SJSA1 (cell line): ENCODE measurements around the gene COL15A1. TPM values are rescaled to one million over a fixed set of nuclear protein-coding genes. Genes with fewer than 3 reads are reported as not detected.
A peak's percentile ranks its signal among the peaks of the same experiment; 100 is the strongest.
"Not testable (repeated sequence)": the region's sequence is repeated elsewhere in the genome, so short reads cannot be mapped to it uniquely, and the experiment has no call there.

Experiments used
- DNase-seq, 2 experiments: peaks; one replicate each; pipeline ENCODE4 v3.0.0-alpha.2; 2015 to 2020; ENCODE audit warnings: low spot score in 2 of 2, low read depth in 1 of 2
- H3K27ac ChIP-seq: fragments of 250-450 bp; sonication (Bioruptor Pico); 2 replicates; pipeline ENCODE4 v1.5.1; 2020; ENCODE audit warnings: mild to moderate bottlenecking, moderate library complexity
- H3K27me3 ChIP-seq: fragments of 250-450 bp; sonication (Bioruptor Pico); replicated peaks from 2 replicates; pipeline ENCODE4 v1.5.1; 2020; ENCODE audit warnings: mild to moderate bottlenecking, moderate library complexity
- H3K36me3 ChIP-seq: fragments of 250-450 bp; sonication (Bioruptor Pico); 2 replicates; pipeline ENCODE4 v1.5.1; 2020; ENCODE audit warnings: mild to moderate bottlenecking
- H3K4me1 ChIP-seq: fragments of 250-450 bp; sonication (Bioruptor Pico); replicated peaks from 2 replicates; pipeline ENCODE4 v1.6.1; 2021; ENCODE audit warnings: mild to moderate bottlenecking
- H3K4me3 ChIP-seq: fragments of 250-450 bp; sonication (Bioruptor Pico); 2 replicates; pipeline ENCODE4 v1.5.1; 2020; ENCODE audit warnings: mild to moderate bottlenecking
- H3K9me3 ChIP-seq: fragments of 250-450 bp; sonication (Bioruptor Pico); replicated peaks from 2 replicates; pipeline ENCODE4 v1.5.1; 2020; ENCODE audit warnings: mild to moderate bottlenecking
- total RNA-seq: library from RNA; depleted of rRNA; stranded (reverse); fragments of >200 nt; shearing (Covaris generic); gene quantifications from 2 replicates; pipeline ENCODE4 v1.2.3, GENCODE V29; 2014; rRNA removed

COL15A1 gene
- total RNA-seq = 0.22 and 0.50 TPM in 2 replicates

DNA sequence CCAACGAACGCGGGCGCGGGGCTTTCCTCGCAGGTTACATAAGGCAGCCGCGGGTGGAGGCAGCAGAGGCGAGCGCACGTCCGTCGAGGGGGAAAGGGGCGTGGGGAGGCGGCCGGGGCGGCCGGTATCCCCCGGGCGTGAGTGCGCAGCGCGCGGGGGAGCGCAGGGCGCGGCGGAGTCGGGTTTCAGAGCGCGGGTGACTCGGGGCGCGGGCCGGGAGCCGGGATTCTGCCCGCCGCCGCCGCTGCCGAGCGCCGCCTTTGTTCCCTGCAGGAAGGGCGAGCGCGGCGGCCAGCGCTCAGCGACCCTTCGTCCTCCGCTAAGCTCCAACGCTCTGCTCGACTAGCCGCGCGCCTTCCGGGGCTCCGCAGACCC lies at the start of gene COL15A1:
COL15A1 (plus strand) TSS at position 226 of the 375 bp plus-strand sequence. CDS start 155 bp downstream, outside the sequence.
- Histone ChIP-seq H3K9me3 (no peaks in the 10 kb centered on the region), H3K4me3 (peak within 1 kb of the TSS; percentile 19), H3K27ac (no peak within 1 kb of the TSS), H3K27me3 (peaks cover 45% of the 10 kb centered on the region), H3K36me3 (no peaks in the 10 kb centered on the region), H3K4me1 (peaks cover 14% of the 10 kb centered on the region)
- DNase-seq = no peak

DNA sequence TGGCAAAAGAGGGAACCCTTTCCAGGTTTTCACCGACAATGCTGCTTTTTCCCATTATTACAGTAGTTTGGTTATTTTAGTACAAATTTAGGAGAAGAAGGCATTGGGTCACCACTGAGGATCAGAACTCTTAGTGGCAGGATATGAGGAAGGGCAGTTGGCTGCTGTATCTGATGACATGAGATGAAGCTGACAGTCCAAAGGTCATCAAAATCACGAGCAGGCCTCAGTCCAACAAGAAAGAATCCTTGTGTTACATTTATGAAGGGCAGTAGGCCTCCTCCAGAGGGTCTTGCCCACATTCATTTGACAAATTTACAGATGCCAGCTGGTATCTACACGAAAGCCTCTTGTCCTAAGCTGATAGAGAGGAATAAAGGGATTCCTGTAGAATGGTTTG lies 49.5 kb upstream of the COL15A1 start:
- DNase-seq = no peak
- no peaks in the 10 kb centered on the region for H3K27me3 ChIP-seq
- no peak overlapping the region for H3K4me3 ChIP-seq
- H3K9me3 ChIP-seq = no peaks in the 10 kb centered on the region; the same call in 1 of the 2 replicates
- H3K36me3 ChIP-seq = no peaks in the 10 kb centered on the region
- peaks cover 45% of the 10 kb centered on the region for H3K4me1 ChIP-seq
- H3K27ac ChIP-seq = no peak overlapping the region; the same call in 1 of the 2 replicates

DNA sequence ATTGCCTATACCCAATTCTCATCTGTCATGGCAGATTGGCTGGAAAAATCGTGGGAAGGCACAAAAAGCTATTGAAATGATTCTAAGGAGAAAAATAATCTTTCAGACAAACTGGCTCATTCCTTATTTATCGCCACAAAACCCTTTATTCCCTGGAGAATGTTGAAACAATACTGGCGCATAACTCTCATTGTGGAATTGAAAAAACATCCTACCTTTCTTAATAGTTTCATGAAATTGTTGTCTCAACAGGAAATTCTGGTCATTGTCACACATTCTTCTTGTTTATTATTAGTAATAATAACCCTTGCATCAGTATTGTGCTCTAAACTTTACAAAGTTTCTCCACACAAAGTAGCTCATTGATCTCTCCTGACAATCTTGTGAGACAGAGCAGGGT lies 48.9 kb upstream of the COL15A1 start:
- H3K4me3 ChIP-seq = no peak overlapping the region
- DNase-seq = peak in 1 of 2 experiments; percentile 20
- no peaks in the 10 kb centered on the region for H3K27me3 ChIP-seq
- H3K4me1 ChIP-seq = peaks cover 51% of the 10 kb centered on the region
- H3K9me3 ChIP-seq = no peaks in the 10 kb centered on the region; the same call in 1 of the 2 replicates
- no peaks in the 10 kb centered on the region for H3K36me3 ChIP-seq
- H3K27ac ChIP-seq = no peak overlapping the region; the same call in 1 of the 2 replicates

DNA sequence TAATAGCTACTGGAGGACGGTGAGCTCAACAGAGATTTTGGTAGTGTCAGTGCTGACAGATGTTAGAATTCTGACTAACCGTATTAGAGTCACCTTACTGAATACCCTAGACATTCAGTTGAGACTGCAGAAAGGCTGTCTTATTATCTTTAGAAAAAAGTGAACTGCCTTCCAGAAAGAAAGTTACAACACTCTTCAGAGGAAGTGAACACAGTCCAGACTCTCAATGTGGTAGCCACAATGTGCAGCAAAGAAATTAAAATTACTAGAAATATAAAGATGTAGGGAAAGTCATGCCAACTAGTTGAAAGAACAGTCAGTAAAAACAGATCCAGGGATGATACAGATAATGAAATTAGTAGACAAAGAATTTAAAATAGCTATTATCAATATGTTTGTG lies 47.1 kb upstream of the COL15A1 start:
- Histone ChIP-seq H3K4me1 (peaks cover 57% of the 10 kb centered on the region), H3K27ac (no peak overlapping the region), H3K4me3 (no peak overlapping the region), H3K36me3 (no peaks in the 10 kb centered on the region), H3K27me3 (no peaks in the 10 kb centered on the region), H3K9me3 (no peaks in the 10 kb centered on the region; the same call in 1 of the 2 replicates)
- no peak for DNase-seq

DNA sequence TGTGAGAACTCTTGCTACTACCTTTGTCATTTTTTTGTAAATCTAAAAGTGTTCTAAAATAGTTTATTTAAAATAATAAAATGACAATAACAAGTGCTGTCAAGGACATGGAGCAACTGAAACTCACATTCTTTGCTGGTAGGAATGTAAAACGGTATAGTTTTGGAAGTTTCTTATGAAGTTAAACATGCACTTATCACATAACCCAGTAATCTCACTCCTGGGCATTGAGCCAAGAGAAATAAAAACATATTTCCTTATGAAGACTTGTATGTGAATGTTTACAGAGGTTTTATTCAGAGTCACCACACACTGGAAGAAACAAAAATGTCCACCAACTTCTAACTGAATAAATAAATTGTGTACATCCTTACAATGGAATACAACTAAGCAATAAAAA lies 46.0 kb upstream of the COL15A1 start:
- H3K27me3 ChIP-seq = no peaks in the 10 kb centered on the region
- no peak for DNase-seq

DNA sequence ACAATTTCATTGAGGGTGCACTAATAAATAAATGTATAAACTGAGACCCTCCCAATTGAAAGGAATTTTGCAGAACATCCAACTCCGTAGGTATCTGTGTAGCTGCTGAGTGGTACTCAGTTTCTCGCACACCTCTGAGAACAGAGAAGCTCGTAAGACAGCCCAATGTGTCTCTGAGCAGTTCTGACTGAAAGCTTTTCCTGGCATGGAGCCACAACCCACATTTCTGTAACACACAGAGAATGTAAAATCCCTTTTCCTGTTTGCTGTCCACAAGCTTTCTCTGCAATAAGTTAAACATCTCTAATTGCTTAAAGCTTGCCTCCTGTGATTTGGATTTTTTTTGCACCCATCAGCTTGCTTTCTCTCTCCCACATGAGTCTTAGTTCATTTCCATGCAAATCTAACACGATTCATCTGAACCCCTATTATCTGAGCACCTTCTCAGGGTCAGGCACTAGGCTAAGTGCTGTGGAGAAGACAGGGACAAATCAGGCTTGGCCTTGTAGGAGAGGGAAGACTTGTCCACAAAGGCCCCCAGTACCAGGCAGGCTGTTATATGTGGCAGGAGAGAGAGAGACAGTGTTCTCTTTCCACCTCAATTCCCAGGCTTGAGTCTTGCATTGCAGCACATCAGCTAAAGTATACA lies 44.2 kb upstream of the COL15A1 start:
- H3K9me3 ChIP-seq = no peaks in the 10 kb centered on the region; the same call in 1 of the 2 replicates
- peaks cover 29% of the 10 kb centered on the region for H3K4me1 ChIP-seq
- no peak overlapping the region for H3K27ac ChIP-seq
- no peak overlapping the region for H3K4me3 ChIP-seq
- DNase-seq = peak; percentile 51 to 67
- no peaks in the 10 kb centered on the region for H3K27me3 ChIP-seq
- H3K36me3 ChIP-seq = no peaks in the 10 kb centered on the region

More for the DNA sequence above, 46.0 kb upstream of the COL15A1 start:
- Histone ChIP-seq H3K4me3 (no peak overlapping the region), H3K27ac (no peak overlapping the region), H3K4me1 (peaks cover 47% of the 10 kb centered on the region), H3K36me3 (no peaks in the 10 kb centered on the region), H3K9me3 (no peaks in the 10 kb centered on the region; the same call in 1 of the 2 replicates)

DNA sequence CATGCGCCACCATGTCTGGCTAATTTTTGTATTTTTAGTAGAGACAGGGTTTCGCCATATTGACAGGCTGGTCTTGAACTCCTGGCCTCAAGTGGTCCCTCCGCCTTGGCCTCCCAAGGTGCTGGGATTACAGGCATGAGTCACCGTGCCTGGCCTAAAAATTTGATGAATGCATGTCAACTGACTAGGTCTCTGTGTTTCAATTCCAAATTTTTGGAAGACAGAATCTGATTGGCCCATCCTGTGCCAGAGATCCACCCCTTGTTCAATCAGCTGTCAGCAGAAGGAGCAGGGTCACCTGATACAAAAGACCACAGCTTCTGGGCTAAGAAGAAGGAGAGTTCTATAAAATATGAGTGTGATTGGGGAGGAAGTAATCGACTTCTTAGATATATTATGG lies 43.5 kb upstream of the COL15A1 start:
- no peaks in the 10 kb centered on the region for H3K27me3 ChIP-seq
- DNase-seq = no peak
- H3K27ac ChIP-seq = no peak overlapping the region
- no peak overlapping the region for H3K4me3 ChIP-seq
- H3K9me3 ChIP-seq = no peaks in the 10 kb centered on the region; the same call in 1 of the 2 replicates
- no peaks in the 10 kb centered on the region for H3K36me3 ChIP-seq
- peaks cover 22% of the 10 kb centered on the region for H3K4me1 ChIP-seq

DNA sequence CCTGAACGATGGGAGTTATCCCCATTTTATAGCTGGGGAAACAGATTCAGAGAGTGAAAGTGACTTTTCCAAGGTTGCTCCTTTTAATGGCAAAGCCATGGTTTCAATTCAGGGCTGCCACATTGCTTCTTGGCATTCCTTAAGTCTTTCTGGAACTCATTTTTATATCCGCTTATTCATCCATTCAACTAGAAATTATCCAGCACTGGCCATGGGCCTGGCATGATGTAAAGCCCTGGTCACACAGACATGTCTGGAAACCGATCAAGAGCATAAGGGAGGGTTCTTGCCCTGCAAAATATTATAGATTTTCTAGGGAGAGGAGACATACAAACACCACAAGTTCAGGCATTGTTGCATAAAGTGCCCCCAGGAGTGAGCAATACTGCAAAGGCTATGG lies 43.0 kb upstream of the COL15A1 start:
- Histone ChIP-seq H3K36me3 (no peaks in the 10 kb centered on the region), H3K9me3 (no peaks in the 10 kb centered on the region; the same call in 1 of the 2 replicates), H3K27me3 (no peaks in the 10 kb centered on the region), H3K4me1 (peaks cover 17% of the 10 kb centered on the region), H3K27ac (no peak overlapping the region), H3K4me3 (no peak overlapping the region)
- no peak for DNase-seq

DNA sequence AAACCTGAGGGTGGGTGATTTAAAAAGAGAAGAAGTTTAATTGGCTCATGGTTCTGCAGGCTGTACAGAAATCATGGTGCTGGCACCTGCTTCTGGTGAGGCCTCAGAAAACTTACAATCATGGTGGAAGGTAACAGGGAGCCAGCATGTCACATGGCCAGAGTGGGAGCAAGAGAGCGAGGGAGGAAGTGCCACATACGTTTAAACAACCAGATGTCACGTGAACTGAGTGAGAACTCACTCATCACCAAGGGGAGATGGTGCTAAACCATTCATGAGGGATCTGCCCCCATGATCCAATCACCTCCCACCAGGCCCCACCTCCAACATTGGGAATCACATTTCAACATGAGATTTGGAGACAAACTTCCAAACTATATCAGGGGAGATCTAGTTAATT lies 41.9 kb upstream of the COL15A1 start:
- H3K36me3 ChIP-seq, H3K27me3 ChIP-seq, H3K9me3 ChIP-seq, H3K4me3 ChIP-seq, H3K27ac ChIP-seq, DNase-seq: not testable (repeated sequence)
- peaks cover 23% of the 10 kb centered on the region for H3K4me1 ChIP-seq

DNA sequence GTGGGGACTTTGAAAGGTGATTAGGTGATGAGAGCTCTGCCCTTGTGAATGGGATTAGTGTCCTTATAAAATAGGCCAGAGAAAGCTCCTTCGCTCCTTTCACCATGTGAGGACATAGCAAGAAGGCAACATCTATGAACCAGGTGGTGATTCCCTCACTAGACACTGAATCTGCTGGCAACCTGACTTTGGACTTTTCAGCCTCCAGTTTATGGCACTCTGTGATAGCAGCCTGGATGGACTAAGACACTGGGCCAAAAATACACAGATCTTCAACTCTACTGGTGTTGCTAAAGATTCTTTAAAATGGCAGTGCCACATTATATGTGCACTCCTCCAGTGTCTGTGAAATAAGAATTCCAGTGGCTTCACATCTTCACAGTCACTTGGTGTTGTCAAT lies 41.2 kb upstream of the COL15A1 start:
- H3K27ac ChIP-seq = no peak overlapping the region
- H3K27me3 ChIP-seq = no peaks in the 10 kb centered on the region
- DNase-seq = no peak
- no peaks in the 10 kb centered on the region for H3K9me3 ChIP-seq
- no peaks in the 10 kb centered on the region for H3K36me3 ChIP-seq
- H3K4me1 ChIP-seq = peaks cover 23% of the 10 kb centered on the region
- H3K4me3 ChIP-seq = no peak overlapping the region

DNA sequence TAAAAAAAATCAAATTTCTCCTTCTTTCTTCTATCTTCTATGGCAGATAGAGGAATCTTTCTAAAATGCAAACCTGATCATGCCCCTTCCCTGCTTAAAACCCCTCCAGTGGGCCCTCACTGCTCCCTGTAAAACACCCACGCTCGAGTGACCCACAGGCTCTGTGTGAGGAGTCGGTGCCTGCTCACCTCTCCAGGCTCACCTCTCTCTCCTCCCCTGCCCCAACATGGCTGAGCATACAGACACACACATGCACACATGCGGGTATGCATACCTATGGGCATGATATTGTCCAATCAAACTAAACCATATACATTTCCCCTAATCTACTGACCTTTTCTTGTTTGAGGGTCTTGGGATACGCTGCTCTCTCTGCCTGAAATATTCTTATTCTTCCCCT lies 40.8 kb upstream of the COL15A1 start:
- Histone ChIP-seq H3K9me3 (no peaks in the 10 kb centered on the region), H3K4me3 (no peak overlapping the region), H3K27me3 (no peaks in the 10 kb centered on the region), H3K27ac (no peak overlapping the region), H3K4me1 (peaks cover 24% of the 10 kb centered on the region), H3K36me3 (no peaks in the 10 kb centered on the region)
- DNase-seq = no peak

DNA sequence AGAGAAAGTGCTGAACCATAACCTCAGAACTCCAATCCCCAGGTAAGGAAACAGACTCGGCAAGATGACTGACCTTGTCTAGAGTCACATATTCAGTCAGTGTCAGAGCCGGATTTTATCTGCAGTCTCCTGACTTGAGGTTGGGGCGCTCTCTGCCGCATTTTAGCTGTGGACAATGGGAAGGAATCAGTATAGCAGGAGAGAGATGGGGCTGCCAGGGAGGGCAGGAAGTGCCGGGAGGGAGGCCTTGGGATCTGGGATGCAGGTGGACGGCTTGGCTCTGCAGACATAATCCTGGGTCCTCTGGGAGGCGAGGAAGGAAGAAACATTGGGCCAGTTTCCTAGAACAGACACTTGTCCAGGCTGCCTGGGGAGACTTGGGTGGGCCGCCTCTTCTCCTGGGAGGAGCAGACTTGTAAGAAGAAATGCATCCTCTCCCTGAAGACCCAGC lies 39.7 kb upstream of the COL15A1 start:
- no peaks in the 10 kb centered on the region for H3K27me3 ChIP-seq
- H3K27ac ChIP-seq = no peak overlapping the region
- H3K36me3 ChIP-seq = no peaks in the 10 kb centered on the region
- no peak for DNase-seq
- H3K9me3 ChIP-seq = no peaks in the 10 kb centered on the region
- peaks cover 32% of the 10 kb centered on the region for H3K4me1 ChIP-seq
- H3K4me3 ChIP-seq = no peak overlapping the region

DNA sequence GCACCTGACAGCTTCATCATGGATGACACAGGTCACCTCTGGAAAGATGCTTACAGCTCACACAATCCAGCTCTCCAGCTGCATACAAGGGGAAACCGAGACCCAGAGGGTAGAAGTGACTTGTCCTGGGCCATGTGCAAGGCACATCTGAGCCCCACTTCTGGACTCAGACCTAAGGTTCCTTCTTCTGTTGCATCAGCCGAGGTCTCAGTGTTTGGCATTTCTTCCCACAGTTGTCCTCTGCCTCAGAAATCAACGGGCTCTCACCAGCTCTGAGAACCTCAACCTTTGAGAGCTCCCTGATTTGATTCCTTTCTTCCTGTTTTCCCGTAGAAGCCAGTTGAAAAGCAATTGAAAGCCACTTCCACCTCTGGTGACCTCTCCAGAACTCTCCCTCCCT lies 38.7 kb upstream of the COL15A1 start:
- Histone ChIP-seq H3K36me3 (no peaks in the 10 kb centered on the region), H3K27ac (no peak overlapping the region), H3K4me3 (no peak overlapping the region), H3K9me3 (no peaks in the 10 kb centered on the region), H3K27me3 (no peaks in the 10 kb centered on the region), H3K4me1 (peaks cover 31% of the 10 kb centered on the region)
- no peak for DNase-seq

DNA sequence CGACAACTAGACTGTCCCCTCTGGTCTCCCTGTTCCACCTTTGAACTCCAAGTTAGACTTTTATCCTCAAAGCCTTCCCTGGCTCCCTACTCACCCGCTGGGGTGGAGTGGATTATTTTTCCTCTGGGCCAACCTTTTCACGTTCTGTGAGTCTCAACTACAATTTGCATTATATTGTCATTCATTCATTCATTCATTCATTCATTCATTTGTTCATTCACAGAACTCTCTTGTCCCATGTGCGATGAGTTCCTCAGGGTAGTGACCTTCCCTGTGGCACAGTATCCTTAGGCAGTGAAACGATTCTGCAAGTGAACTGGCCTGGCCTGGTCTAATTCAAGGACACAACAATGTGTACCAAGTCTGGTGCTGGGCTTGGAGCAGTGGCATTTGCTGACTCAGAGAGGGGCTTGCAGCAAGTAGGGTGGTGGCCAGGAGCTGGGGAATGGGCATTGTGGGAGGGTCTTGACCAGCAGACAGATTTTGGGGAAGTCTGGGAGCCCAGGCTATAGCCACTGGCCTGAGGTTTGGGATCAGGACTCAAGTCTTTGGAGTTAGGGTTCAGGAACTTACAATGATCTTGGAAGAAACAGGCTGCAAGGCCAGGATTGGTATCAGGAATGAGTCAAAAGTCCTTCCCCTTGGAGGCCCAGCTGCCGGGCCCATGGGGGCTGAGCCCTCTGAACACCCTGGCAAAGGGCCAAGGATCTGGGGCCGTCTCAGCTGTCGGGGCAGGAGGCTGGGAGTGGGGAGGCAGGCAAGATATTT lies 37.2 kb upstream of the COL15A1 start:
- Histone ChIP-seq H3K36me3 (no peaks in the 10 kb centered on the region), H3K27me3 (no peaks in the 10 kb centered on the region), H3K9me3 (no peaks in the 10 kb centered on the region), H3K4me3 (no peak overlapping the region), H3K4me1 (peaks cover 31% of the 10 kb centered on the region), H3K27ac (no peak overlapping the region)
- no peak for DNase-seq
